ENCODE data around the gene C9orf78. TPM values are rescaled to one million over a fixed set of nuclear protein-coding genes. Genes with fewer than 3 reads are reported as not detected.

C9orf78 gene
- total RNA-seq, 1 donor from 2014 or later: 19.2 TPM

DNA sequence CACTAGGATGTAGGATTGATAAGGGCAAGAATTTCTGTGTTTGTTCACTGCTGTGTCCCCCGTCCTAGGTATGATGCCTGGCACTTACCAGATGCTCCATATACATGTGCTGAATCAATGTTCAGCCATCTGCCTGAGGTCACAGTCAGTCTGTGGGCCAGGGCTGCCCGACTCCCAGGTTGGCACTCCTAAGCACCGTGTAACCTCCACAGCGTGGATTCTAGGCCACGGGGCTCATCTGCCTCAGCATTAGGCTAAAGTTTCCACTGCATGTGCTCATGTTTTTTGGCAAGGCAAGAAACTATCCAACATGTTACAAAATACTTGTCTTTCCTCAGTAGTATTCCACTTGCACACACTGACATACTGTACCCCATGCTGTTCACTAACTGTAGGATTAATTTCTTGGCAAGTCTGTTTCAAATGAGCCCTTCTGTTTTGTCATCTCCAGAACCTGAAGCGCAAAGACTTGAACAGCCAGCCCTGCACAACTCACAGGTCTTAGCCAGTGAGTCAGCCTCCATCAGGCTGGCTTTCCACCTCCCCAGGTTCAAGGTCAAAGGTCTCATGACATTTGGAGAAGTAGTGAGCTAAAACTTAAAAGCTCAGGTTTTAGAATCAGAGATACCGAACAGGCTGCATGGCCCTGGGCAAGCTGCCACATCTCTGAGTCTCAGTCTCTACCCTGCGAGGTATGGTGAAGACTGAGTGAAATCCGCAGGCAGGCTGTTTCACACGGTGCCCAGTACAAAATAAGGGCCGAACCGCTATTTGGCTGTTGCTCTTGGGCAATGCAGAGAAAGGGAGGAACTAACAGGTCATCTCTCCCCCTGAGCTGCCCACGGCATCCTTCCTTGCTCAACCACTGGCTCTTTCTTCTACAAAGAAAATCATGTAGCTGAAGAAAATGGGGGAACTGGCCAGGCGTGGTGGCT lies 18.3 kb downstream of the C9orf78 start:
- intact Hi-C loops (cut with DNase I): no loop called here
- no peaks in the 10 kb centered on the region for H3K4me1 ChIP-seq
- H3K27me3 ChIP-seq: no peaks in the 10 kb centered on the region
- no peaks in the 10 kb centered on the region for H3K9me3 ChIP-seq
- DNase-seq (ENCODE audit: low spot score in 2 of 2): no peak
- H3K27ac ChIP-seq: no peak overlapping the region
- peaks cover 65 to 79% of the 10 kb centered on the region in 2 donors for H3K36me3 ChIP-seq
- TF ChIP-seq, protein P1, sequence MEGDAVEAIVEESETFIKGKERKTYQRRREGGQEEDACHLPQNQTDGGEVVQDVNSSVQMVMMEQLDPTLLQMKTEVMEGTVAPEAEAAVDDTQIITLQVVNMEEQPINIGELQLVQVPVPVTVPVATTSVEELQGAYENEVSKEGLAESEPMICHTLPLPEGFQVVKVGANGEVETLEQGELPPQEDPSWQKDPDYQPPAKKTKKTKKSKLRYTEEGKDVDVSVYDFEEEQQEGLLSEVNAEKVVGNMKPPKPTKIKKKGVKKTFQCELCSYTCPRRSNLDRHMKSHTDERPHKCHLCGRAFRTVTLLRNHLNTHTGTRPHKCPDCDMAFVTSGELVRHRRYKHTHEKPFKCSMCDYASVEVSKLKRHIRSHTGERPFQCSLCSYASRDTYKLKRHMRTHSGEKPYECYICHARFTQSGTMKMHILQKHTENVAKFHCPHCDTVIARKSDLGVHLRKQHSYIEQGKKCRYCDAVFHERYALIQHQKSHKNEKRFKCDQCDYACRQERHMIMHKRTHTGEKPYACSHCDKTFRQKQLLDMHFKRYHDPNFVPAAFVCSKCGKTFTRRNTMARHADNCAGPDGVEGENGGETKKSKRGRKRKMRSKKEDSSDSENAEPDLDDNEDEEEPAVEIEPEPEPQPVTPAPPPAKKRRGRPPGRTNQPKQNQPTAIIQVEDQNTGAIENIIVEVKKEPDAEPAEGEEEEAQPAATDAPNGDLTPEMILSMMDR (IDR thresholded peaks at IDR 0.05): no peak
- H3K4me3 ChIP-seq: no peak overlapping the region

DNA sequence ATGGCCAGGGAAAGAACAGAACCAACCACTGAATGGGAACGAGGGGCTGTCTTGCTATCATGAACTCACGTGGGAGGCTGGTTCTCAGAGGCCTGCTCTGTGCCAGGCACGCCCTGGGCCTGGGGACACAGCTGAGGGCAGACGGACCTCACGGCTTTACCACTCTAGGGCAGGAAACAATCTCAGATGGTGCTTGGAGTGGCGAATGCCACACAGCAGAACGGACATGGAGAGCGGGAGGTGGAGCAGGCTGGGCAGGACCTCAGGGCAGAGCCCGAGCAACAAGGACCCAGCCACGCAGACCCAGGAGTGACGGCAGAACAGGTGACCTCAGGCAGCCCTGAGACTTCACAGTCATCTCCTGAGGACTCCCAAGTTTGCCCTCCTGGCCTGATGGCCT lies 19.8 kb downstream of the C9orf78 start:
- peaks cover 58 to 67% of the 10 kb centered on the region in 2 donors for H3K36me3 ChIP-seq
- no peaks in the 10 kb centered on the region for H3K27me3 ChIP-seq
- intact Hi-C loops (cut with DNase I): no loop called here
- no peaks in the 10 kb centered on the region for H3K9me3 ChIP-seq
- no peak for DNase-seq (ENCODE audit: low spot score in 2 of 2)
- H3K4me3 ChIP-seq: no peak overlapping the region
- no peaks in the 10 kb centered on the region for H3K4me1 ChIP-seq
- TF ChIP-seq, protein P1 (IDR thresholded peaks at IDR 0.05): no peak
- H3K27ac ChIP-seq: no peak overlapping the region

DNA sequence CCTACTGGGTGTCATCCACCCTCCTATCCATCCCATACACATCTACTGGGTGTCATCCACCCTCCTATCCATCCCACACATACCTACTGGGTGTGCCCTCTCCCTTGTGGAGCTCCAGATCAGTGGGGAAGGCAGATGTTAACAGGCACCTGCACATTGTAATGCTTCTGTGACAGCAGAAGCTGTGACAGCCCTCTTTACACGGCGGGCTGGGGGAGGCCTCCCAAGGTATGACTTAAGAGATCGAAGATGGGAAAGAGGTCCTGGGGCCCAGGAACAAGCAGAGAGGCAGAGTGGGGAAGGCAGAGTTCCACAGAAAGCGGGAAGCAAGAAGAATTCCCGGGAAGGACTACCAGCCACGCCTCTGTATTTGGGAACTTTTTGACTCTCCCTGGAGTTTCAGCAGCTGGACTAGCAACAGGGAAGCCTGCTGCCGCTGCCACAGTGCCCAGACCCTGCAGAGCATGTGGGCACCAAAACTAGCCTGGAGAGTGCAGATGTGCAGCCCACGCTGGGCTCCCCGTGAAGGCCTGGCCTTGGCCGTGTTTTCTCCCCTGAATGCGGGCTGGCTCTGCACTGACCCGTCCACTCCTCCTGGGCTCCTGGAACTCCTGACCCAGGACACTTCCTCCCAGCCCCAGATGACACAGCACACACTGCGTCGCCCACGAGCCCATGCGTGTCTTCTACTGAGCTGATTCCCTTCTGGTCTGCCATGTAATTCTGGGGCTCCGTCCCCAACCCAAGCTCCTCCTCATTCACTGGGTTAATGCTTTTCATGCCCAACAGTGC lies 20.4 kb downstream of the C9orf78 start:
- TF ChIP-seq, protein P1 (IDR thresholded peaks at IDR 0.05): no peak
- intact Hi-C loops (cut with DNase I): no loop called here
- H3K4me3 ChIP-seq: no peak overlapping the region
- H3K4me1 ChIP-seq: no peaks in the 10 kb centered on the region
- H3K9me3 ChIP-seq: no peaks in the 10 kb centered on the region
- no peak overlapping the region for H3K27ac ChIP-seq
- H3K27me3 ChIP-seq: no peaks in the 10 kb centered on the region
- peaks cover 60 to 69% of the 10 kb centered on the region in 2 donors for H3K36me3 ChIP-seq
- no peak for DNase-seq (ENCODE audit: low spot score in 2 of 2)

DNA sequence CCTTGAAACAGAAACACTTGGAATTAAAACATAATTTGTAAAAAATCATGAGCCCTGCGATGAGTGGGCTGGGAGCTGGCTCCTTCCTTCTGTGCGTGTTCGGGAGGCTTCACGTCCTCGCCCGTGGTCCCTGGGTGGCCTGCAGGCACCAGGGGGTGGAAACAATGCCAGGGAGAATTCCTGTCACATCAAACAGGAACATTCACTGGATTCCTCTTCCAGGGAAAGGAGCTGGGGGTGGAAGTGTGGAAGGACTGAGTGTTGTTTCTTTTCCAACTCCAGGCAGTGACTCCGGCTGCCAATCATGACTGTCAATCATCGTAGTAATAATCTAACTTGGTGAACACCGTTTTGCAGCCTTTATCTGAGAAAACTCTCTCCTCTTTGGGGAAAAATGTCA lies 21.4 kb downstream of the C9orf78 start:
- no peak overlapping the region for H3K27ac ChIP-seq
- H3K9me3 ChIP-seq: no peaks in the 10 kb centered on the region
- peaks cover 65 to 72% of the 10 kb centered on the region in 2 donors for H3K36me3 ChIP-seq
- no peak for DNase-seq (ENCODE audit: low spot score in 2 of 2)
- H3K4me3 ChIP-seq: no peak overlapping the region
- TF ChIP-seq, protein P1 (IDR thresholded peaks at IDR 0.05): no peak
- intact Hi-C loops (cut with DNase I): no loop called here
- H3K4me1 ChIP-seq: no peaks in the 10 kb centered on the region
- H3K27me3 ChIP-seq: no peaks in the 10 kb centered on the region

DNA sequence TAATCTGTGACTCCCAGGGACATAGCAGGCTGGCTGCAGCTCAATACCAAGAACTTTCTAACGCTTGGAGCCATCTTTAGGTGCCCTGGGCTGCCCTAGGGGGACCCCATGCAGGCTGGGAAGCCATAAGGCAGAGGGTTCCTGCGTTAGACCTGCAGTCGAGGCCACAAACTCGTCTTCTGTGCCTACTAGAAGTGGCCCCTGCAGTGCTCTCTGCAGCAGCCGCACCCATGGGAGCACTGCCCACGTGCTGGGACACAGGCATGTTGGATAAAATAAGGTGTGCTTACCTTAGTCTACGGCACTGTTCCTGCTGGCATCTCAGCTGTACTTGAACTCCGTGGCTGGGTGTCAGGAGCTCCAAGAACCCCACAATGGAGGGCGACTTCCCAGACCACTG lies 22.7 kb downstream of the C9orf78 start:
- TF ChIP-seq, protein P1 (IDR thresholded peaks at IDR 0.05): no peak
- intact Hi-C loops (cut with DNase I): no loop called here
- Histone ChIP-seq H3K4me1 (no peaks in the 10 kb centered on the region), H3K4me3 (no peak overlapping the region), H3K9me3 (no peaks in the 10 kb centered on the region), H3K27me3 (no peaks in the 10 kb centered on the region), H3K36me3 (peaks cover 57 to 62% of the 10 kb centered on the region in 2 donors), H3K27ac (no peak overlapping the region)
- DNase-seq (ENCODE audit: low spot score in 2 of 2): no peak
